Suprapubic skin (tissue), 4 donors: ENCODE data around the gene ARRB1. TPM values are rescaled to one million over a fixed set of nuclear protein-coding genes. Genes with fewer than 3 reads are reported as not detected.
"Not testable (repeated sequence)": the region's sequence is repeated elsewhere in the genome, so short reads cannot be mapped to it uniquely, and the experiment has no call there.

Experiments used
- DNase-seq, 2 donors: peaks; one replicate each; pipeline ENCODE4 v3.0.0-alpha.2; 2019; ENCODE audit warnings: low spot score in 2 of 2
- H3K27ac ChIP-seq: fragments of 200-600 bp; sonication (generic); one replicate; pipeline ENCODE4 v1.5.1; 2019
- H3K27me3 ChIP-seq: fragments of 200-600 bp; sonication (generic); one replicate; pipeline ENCODE4 v1.5.1; 2019
- H3K36me3 ChIP-seq: fragments of 200-600 bp; sonication (generic); one replicate; pipeline ENCODE4 v1.5.1; 2019
- H3K4me1 ChIP-seq: fragments of 200-600 bp; sonication (generic); one replicate; pipeline ENCODE4 v1.5.1; 2019
- H3K4me3 ChIP-seq: fragments of 200-600 bp; sonication (generic); one replicate; pipeline ENCODE4 v1.5.1; 2019; ENCODE audit warnings: mild to moderate bottlenecking
- H3K9me3 ChIP-seq: fragments of 200-600 bp; sonication (generic); one replicate; pipeline ENCODE4 v1.5.1; 2019
- EP300 ChIP-seq: sonication (generic); formaldehyde crosslinking; IDR thresholded peaks from one replicate; pipeline ENCODE4 v1.6.1; 2017; ENCODE audit warnings: antibody characterized with exemption
- POLR2A ChIP-seq, 2 donors: fragments of 450-650 bp; IDR thresholded peaks; one replicate each; pipeline ENCODE4 v1.6.1; 2017; ENCODE audit warnings: antibody characterized with exemption in 2 of 2, mild to moderate bottlenecking in 2 of 2, moderate library complexity in 2 of 2
- POLR2AphosphoS5 ChIP-seq, 3 donors: sonication (generic); formaldehyde crosslinking; IDR thresholded peaks; one replicate each; pipeline ENCODE4 v1.6.1; 2017; ENCODE audit warnings: antibody characterized with exemption in 3 of 3
- WGBS: methylation state at CpG from one replicate; pipeline ENCODE4 v1.1.5; 2018; 5-methylcytosine and 5-hydroxymethylcytosine counted together
- total RNA-seq, 4 donors: library from RNA; depleted of rRNA; stranded (reverse); fragments of >200 nt; gene quantifications; one replicate each; pipeline ENCODE4 v1.1.0, GENCODE V29; 2016
- TF ChIP-seq, protein P1 (sequence below), 2 donors: fragments of 200-600 bp in 1 of 2; fragments of 450-650 bp in 1 of 2; sonication (generic) in 1 of 2; IDR thresholded peaks; one replicate each; pipeline ENCODE4 v1.5.1; 2016 to 2019; ENCODE audit warnings: antibody characterized with exemption in 2 of 2, mild to moderate bottlenecking in 1 of 2, moderate library complexity in 1 of 2

The ARRB1 gene
- total RNA-seq, 4 donors from 2014 or later, result 24.8 to 57.2 (median 38.4) TPM

DNA sequence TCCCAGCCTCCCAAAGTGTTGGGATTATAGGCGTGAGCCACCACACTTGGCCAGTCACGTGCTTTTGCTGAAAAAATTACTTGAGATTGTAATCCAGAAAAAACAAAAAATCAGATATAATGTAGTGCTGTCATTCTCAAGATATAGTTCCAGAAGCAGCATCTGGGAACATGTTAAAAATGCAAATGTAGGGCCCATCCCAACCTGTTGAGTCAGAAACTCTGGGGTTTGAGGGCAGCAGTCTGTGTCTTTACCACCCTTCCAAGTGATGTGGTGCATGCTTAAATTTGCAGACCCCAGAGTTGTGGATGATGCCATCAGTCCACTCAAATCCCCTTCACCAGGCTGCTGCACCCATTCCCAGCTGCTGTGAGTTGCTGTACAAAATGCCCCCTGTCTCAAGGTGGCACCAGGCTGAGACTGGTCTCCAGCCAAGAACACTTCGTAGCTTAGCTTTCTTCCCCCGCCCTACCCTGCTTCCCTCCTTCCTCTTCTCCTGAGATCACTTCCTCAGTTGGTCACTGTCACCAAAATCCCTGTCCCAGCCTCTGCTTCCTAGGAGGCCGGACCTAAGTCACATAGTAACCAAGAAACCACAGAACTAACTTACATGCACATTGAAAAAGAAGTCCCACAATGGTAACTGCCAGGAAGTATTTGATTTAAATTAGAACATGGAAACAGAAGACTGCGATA lies 18.2 kb upstream of the ARRB1 start:
- no peaks in the 10 kb centered on the region for H3K9me3 ChIP-seq
- H3K27ac ChIP-seq, result no peak overlapping the region

DNA sequence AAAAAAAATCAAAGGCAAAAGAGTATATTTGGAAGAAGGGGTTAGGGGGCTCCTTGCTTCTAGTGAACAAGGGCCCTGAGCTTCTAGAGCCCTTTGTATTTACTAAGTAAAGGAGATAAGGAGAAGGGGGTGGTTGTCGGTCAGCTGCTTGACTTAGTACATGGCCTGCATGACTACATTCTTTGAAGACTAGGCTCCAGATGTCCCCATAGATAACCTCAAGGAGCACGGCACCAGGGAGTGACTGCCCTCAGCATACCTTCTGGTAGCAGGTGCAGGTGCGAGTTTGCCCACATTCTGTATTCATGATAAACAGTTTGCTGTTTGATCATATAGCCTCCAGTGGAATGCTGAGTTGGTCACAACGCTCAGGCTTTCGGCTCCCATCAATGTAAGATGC lies 15.4 kb upstream of the ARRB1 start:
- WGBS, result 81% methylated on average over 5 of the region's 5 CpGs
- not testable (repeated sequence) for H3K4me1 ChIP-seq, H3K4me3 ChIP-seq, H3K27ac ChIP-seq, H3K27me3 ChIP-seq, H3K9me3 ChIP-seq, H3K36me3 ChIP-seq, DNase-seq

More for the DNA sequence above, 18.2 kb upstream of the ARRB1 start:
- TF ChIP-seq POLR2A (IDR thresholded peaks at IDR 0.05) (no peak), EP300 (no peak), POLR2AphosphoS5 (IDR thresholded peaks at IDR 0.05) (no peak)
- TF ChIP-seq, protein P1, sequence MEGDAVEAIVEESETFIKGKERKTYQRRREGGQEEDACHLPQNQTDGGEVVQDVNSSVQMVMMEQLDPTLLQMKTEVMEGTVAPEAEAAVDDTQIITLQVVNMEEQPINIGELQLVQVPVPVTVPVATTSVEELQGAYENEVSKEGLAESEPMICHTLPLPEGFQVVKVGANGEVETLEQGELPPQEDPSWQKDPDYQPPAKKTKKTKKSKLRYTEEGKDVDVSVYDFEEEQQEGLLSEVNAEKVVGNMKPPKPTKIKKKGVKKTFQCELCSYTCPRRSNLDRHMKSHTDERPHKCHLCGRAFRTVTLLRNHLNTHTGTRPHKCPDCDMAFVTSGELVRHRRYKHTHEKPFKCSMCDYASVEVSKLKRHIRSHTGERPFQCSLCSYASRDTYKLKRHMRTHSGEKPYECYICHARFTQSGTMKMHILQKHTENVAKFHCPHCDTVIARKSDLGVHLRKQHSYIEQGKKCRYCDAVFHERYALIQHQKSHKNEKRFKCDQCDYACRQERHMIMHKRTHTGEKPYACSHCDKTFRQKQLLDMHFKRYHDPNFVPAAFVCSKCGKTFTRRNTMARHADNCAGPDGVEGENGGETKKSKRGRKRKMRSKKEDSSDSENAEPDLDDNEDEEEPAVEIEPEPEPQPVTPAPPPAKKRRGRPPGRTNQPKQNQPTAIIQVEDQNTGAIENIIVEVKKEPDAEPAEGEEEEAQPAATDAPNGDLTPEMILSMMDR (IDR thresholded peaks at IDR 0.05), result no peak
- 59% methylated on average over 6 of the region's 6 CpGs for WGBS
- Histone ChIP-seq H3K27me3 (no peaks in the 10 kb centered on the region), H3K4me3 (no peak overlapping the region), H3K4me1 (peaks cover 19% of the 10 kb centered on the region), H3K36me3 (no peaks in the 10 kb centered on the region)
- no peak for DNase-seq

DNA sequence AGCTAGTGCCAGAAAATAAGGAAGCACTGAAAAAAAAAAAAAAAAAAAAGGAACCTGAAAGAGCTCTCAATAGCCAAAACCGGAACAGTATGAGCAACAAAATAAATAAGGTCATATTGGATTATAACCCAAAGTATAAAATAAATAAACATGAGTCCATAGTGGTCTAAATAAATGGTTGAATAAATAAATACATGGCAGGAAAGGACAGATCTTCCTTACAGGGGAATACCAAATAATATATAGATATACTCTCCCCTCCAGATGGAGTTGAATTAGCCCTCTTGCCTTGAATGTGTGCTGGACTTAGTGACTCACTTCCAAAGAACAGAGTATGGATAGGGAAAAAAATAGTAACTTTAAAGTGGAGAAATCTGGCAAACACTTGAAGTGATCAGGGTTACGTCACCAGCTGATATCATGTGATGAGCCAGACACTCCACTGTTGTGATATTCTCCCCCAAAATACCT lies 14.3 kb upstream of the ARRB1 start:
- no peak for TF ChIP-seq POLR2A (IDR thresholded peaks at IDR 0.05)
- no peak for TF ChIP-seq POLR2AphosphoS5 (IDR thresholded peaks at IDR 0.05)
- no peak for TF ChIP-seq EP300
- TF ChIP-seq, protein P1 (IDR thresholded peaks at IDR 0.05), result no peak
- no peaks in the 10 kb centered on the region for H3K9me3 ChIP-seq
- H3K36me3 ChIP-seq, result no peaks in the 10 kb centered on the region
- peaks cover 4% of the 10 kb centered on the region for H3K4me1 ChIP-seq
- peak overlapping the region; percentile 29 for H3K27ac ChIP-seq
- DNase-seq, result no peak
- no peaks in the 10 kb centered on the region for H3K27me3 ChIP-seq
- 47% methylated on average over 2 of the region's 2 CpGs for WGBS
- no peak overlapping the region for H3K4me3 ChIP-seq

DNA sequence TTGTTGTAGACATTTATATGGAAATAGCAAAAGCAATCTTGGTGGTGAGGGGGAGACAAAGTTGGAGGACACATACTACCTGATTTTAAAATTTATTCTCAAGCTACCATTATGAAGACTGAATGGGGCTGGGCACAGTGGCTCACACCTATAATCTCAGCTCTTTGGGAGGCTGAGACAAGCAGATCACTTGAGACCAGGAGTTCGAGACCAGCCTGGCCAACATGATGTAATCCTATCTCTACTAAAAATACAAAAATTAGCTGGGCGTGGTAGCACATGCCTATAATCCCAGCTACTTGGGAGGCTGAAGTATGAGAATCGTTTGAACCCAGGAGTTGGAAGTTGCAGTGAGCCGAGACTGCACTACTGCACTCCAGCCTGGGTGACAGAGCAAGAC lies 10.8 kb upstream of the ARRB1 start:
- not testable (repeated sequence) for DNase-seq, H3K9me3 ChIP-seq, H3K36me3 ChIP-seq, H3K27me3 ChIP-seq, H3K27ac ChIP-seq, H3K4me1 ChIP-seq, H3K4me3 ChIP-seq
- WGBS, result 54% methylated on average over 2 of the region's 4 CpGs

- Histone ChIP-seq H3K36me3 (no peaks in the 10 kb centered on the region), H3K27ac (no peak overlapping the region), H3K27me3 (no peaks in the 10 kb centered on the region), H3K4me1 (peaks cover 13% of the 10 kb centered on the region), H3K9me3 (no peaks in the 10 kb centered on the region), H3K4me3 (no peak overlapping the region)
- TF ChIP-seq POLR2A (IDR thresholded peaks at IDR 0.05), result no peak
- TF ChIP-seq, protein P1 (IDR thresholded peaks at IDR 0.05), result no peak
- no peak for TF ChIP-seq POLR2AphosphoS5 (IDR thresholded peaks at IDR 0.05)
- no peak for TF ChIP-seq EP300
- 80% methylated on average over 2 of the region's 2 CpGs for WGBS
- DNase-seq, result no peak
Observed at GRCh38 chr11:75356613-75357012, 5.2 kb upstream of the ARRB1 start.

- Histone ChIP-seq H3K36me3 (no peaks in the 10 kb centered on the region), H3K27me3 (no peaks in the 10 kb centered on the region), H3K27ac (no peak overlapping the region), H3K9me3 (no peaks in the 10 kb centered on the region), H3K4me1 (peaks cover 24% of the 10 kb centered on the region), H3K4me3 (no peak overlapping the region)
- no peak for DNase-seq
- TF ChIP-seq, protein P1 (IDR thresholded peaks at IDR 0.05), result no peak
- no peak for TF ChIP-seq EP300
- no peak for TF ChIP-seq POLR2AphosphoS5 (IDR thresholded peaks at IDR 0.05)
- no peak for TF ChIP-seq POLR2A (IDR thresholded peaks at IDR 0.05)
- 73% methylated on average over 8 of the region's 10 CpGs for WGBS
Observed at GRCh38 chr11:75355051-75355450, 3.6 kb upstream of the ARRB1 start.
